Stimulated activated CD8-positive, alpha-beta memory T cell treated with anti-CD3 and anti-CD28 coated beads, Interleukin-15, amount 100 ng/mL, for 24 hours (primary cell): ENCODE results near the gene ARMC8.

ENCODE experiments used
- DNase-seq: peaks from one replicate; pipeline ENCODE4 v3.0.0-alpha.2; 2020; ENCODE audit warnings: low read depth

The ARMC8 gene

GRCh38 chr3:138307899-138308298, 120.8 kb downstream of the ARMC8 start:
- DNase-seq, result no peak

- no peak for DNase-seq
Observed at GRCh38 chr3:138308783-138309182, 121.7 kb downstream of the ARMC8 start.

GRCh38 chr3:138310494-138310893, 123.4 kb downstream of the ARMC8 start:
- no peak for DNase-seq

GRCh38 chr3:138314751-138315150, 127.7 kb downstream of the ARMC8 start:
- no peak for DNase-seq

GRCh38 chr3:138317687-138318086, 130.6 kb downstream of the ARMC8 start:
- no peak for DNase-seq

GRCh38 chr3:138323971-138324370, 136.9 kb downstream of the ARMC8 start:
- DNase-seq, result no peak

- DNase-seq, result no peak
Observed at GRCh38 chr3:138325990-138326389, 138.9 kb downstream of the ARMC8 start.

GRCh38 chr3:138326866-138327595, 139.9 kb downstream of the ARMC8 start:
- no peak for DNase-seq

- no peak for DNase-seq
Observed at GRCh38 chr3:138327831-138328230, 140.7 kb downstream of the ARMC8 start.

- no peak for DNase-seq
Observed at GRCh38 chr3:138328341-138328740, 141.2 kb downstream of the ARMC8 start.

- peak; percentile 68 for DNase-seq
Observed at GRCh38 chr3:138329127-138329983, 142.3 kb downstream of the ARMC8 start, which contains the start of gene NME9. TSS of gene NME9 (minus strand) at chr3:138329851. CDS start at chr3:138329335, 516 bp downstream.

- DNase-seq, result no peak
Observed at GRCh38 chr3:138329984-138330293, 142.8 kb downstream of the ARMC8 start.

- no peak for DNase-seq
Observed at GRCh38 chr3:138331143-138331894, 144.2 kb downstream of the ARMC8 start.

- no peak for DNase-seq
Observed at GRCh38 chr3:138332472-138333073, 145.5 kb downstream of the ARMC8 start.

- no peak for DNase-seq
Observed at GRCh38 chr3:138334608-138335007, 147.5 kb downstream of the ARMC8 start.

- no peak for DNase-seq
Observed at GRCh38 chr3:138336454-138336999, 149.4 kb downstream of the ARMC8 start.

GRCh38 chr3:138338244-138338643, 151.1 kb downstream of the ARMC8 start:
- no peak for DNase-seq

- no peak for DNase-seq
Observed at GRCh38 chr3:138338811-138339210, 151.7 kb downstream of the ARMC8 start.

GRCh38 chr3:138340511-138340910, 153.4 kb downstream of the ARMC8 start:
- no peak for DNase-seq

GRCh38 chr3:138344754-138345153, 157.7 kb downstream of the ARMC8 start:
- no peak for DNase-seq
